ENCODE measurements around the gene CPNE5. TPM values are rescaled to one million over a fixed set of nuclear protein-coding genes. Genes with fewer than 3 reads are reported as not detected.

The CPNE5 gene
- total RNA-seq, 2 donors from 2014 or later = 0.85 to 1.6 TPM

DNA sequence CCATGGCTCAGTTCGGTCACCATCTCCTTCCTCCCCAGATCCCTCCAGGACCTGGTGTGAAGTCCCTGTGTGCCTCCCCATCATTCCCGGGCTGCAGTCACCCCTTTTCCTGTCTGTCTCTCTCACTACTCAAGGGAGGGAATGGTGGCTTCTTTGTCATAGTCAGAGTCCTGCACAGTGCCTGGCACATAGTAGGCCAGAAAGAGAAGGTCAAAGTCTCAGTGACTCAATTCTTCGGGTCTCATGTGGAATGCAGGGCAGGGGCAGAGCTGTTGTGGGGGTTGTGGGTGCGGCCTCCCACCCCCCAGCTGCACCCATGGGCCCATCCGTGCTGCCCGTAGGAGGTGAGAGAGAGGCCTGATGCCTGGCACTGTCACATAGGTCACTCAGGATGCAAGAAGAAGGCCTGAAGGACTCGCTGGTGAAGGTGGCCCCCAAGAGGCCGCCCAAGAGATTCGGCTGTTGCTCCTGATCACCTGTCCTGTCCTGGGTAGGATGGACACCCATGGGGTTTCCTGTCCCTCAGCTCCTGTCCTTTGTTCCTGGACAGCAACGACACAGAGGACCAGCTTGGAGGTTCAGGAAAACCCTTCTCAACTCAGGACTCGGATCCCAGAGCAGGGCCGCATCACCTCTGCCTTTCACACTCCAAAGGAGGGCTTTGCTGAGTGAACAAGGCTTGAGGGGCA is 107.5 kb downstream of the CPNE5 start:
- no peak overlapping the region for H3K4me3 ChIP-seq
- ATAC-seq (ENCODE audit: insufficient number of reproducible peaks, low FRiP score, low read depth) (no peak), DNase-seq (ENCODE audit: low spot score) (no peak)
- no peaks in the 10 kb centered on the region for H3K27me3 ChIP-seq (replicated peaks; ENCODE audit: insufficient read depth)
- no peaks in the 10 kb centered on the region for H3K36me3 ChIP-seq
- peaks cover 5 to 17% of the 10 kb centered on the region in 2 donors for H3K4me1 ChIP-seq (ENCODE audit: control insufficient read depth in 1 of 2, low read depth in 2 of 2)
- no peaks in the 10 kb centered on the region for H3K9me3 ChIP-seq
- H3K27ac ChIP-seq = no peak overlapping the region
- TF ChIP-seq, protein P1, sequence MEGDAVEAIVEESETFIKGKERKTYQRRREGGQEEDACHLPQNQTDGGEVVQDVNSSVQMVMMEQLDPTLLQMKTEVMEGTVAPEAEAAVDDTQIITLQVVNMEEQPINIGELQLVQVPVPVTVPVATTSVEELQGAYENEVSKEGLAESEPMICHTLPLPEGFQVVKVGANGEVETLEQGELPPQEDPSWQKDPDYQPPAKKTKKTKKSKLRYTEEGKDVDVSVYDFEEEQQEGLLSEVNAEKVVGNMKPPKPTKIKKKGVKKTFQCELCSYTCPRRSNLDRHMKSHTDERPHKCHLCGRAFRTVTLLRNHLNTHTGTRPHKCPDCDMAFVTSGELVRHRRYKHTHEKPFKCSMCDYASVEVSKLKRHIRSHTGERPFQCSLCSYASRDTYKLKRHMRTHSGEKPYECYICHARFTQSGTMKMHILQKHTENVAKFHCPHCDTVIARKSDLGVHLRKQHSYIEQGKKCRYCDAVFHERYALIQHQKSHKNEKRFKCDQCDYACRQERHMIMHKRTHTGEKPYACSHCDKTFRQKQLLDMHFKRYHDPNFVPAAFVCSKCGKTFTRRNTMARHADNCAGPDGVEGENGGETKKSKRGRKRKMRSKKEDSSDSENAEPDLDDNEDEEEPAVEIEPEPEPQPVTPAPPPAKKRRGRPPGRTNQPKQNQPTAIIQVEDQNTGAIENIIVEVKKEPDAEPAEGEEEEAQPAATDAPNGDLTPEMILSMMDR (IDR thresholded peaks at IDR 0.05) = no peak

DNA sequence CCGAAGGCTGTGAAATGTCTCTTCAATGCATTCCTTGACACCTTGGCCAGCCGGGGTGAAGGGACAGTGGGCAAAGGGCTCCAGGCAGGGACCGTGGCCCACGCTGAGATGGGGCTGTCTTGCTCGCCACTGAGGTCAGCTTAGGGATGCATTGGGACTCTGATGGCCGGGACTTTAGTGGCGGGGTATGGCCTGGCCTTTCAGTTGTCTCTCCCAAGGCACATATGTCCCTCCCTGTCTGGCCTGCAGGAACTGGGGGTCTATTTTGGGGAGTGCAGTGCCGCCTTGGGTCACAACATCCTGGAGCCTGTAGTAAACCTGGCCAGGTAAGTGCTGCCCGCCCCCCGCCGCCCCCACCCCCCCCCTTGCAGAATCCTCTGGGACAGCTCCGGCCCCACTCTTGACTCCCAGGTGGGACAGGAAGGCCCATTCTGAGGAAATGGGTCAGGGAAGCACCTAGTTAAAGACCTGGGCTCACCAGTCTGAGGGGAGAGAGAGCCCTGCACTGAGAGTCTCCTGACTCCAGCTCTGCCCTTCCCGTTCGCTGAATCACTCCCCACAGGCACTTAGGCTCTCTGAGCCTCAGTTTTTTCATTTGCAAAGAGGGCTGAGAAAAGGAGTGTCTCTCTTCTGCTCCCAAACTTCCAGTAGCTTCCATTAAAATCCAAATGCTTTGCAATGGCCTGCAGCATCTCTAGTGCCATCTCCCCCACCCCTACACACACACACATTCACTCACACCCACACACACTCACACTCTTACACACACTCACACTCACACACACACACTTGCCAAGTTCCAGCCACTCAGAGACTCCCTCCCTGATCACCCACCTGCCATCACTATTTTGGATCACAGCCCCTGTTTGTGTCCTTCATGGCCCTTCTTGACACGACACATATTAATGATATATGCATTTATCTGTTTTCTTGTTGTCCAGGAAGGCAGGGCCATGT is 108.5 kb downstream of the CPNE5 start:
- TF ChIP-seq, protein P1 (IDR thresholded peaks at IDR 0.05) = no peak
- DNase-seq (ENCODE audit: low spot score) (no peak), ATAC-seq (ENCODE audit: insufficient number of reproducible peaks, low FRiP score, low read depth) (no peak)
- Histone ChIP-seq H3K4me1 (ENCODE audit: control insufficient read depth in 1 of 2, low read depth in 2 of 2) (peaks cover 0 to 11% of the 10 kb centered on the region in 2 donors), H3K27me3 (replicated peaks; ENCODE audit: insufficient read depth) (no peaks in the 10 kb centered on the region), H3K36me3 (no peaks in the 10 kb centered on the region), H3K4me3 (no peak overlapping the region), H3K27ac (no peak overlapping the region), H3K9me3 (no peaks in the 10 kb centered on the region)

DNA sequence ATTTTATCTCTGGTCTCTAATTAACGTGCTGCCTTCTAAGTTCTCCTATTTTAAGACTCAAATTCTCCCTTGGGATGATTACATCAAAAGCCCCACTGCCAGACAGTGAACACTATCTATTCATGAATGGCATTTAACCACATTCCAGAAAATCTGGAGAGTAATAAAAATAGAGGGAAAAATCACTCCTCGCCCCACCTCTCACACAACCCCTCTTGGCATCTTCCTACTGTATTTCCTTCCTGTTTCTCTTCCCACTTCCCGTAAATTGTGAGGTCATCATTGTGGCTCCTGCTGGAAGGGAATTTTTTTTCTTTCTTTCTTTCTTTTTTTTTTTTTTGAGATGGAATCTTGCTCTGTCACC is 110.1 kb downstream of the CPNE5 start:
- H3K36me3 ChIP-seq = no peaks in the 10 kb centered on the region
- DNase-seq (ENCODE audit: low spot score) (no peak), ATAC-seq (ENCODE audit: insufficient number of reproducible peaks, low FRiP score, low read depth) (no peak)
- no peaks in the 10 kb centered on the region for H3K9me3 ChIP-seq
- no peak overlapping the region for H3K27ac ChIP-seq
- TF ChIP-seq, protein P1 (IDR thresholded peaks at IDR 0.05) = no peak
- no peaks in the 10 kb centered on the region for H3K27me3 ChIP-seq (replicated peaks; ENCODE audit: insufficient read depth)
- no peak overlapping the region for H3K4me3 ChIP-seq
- no peaks in the 10 kb centered on the region for H3K4me1 ChIP-seq (ENCODE audit: control insufficient read depth in 1 of 2, low read depth in 2 of 2)

DNA sequence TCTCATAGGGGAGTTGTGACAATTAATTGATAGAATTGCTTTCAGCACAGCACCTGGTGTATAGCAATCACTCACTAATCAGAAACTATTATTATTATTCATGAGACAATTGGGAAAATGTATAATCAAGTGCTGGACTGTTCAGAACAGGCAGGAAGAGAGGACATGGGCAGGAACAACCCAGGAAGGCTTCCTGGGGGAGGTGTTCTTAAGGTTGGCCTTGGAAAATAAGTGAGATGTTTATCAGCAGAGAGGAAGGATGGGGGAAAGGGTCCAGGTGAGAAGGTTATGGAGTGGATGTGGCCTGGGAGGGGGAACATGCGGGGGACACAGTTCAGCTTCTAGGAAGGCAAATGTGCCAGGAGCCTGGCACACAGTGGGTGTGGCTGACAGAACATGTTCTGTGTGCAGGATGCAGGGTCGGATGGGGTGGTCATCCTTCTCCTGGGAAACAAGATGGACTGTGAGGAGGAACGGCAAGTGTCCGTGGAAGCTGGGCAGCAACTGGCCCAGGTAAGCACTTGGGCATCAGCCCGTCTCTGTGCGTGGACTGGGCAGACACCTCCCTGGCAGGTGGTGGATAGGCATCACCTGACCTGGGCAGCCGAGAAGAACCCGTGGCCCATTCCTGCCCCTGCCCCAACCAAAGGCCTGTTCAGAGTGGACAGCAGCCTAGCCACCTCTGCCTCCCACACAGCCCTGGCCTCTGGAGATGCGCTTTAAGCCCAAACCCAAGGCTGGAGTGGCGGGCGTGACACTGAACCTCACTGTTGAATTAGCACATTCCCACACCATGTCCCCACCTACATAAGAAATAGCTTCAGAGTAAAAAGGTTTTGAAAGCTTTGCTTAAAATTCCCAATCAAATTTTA is 110.7 kb downstream of the CPNE5 start:
- Histone ChIP-seq H3K27ac (no peak overlapping the region), H3K27me3 (replicated peaks; ENCODE audit: insufficient read depth) (no peaks in the 10 kb centered on the region), H3K4me3 (no peak overlapping the region), H3K4me1 (ENCODE audit: control insufficient read depth in 1 of 2, low read depth in 2 of 2) (no peaks in the 10 kb centered on the region), H3K9me3 (no peaks in the 10 kb centered on the region), H3K36me3 (no peaks in the 10 kb centered on the region)
- DNase-seq (ENCODE audit: low spot score) = no peak
- TF ChIP-seq, protein P1 (IDR thresholded peaks at IDR 0.05) = no peak
- no peak for ATAC-seq (ENCODE audit: insufficient number of reproducible peaks, low FRiP score, low read depth)
